ENCODE data around the gene PRKAR2A. TPM values are rescaled to one million over a fixed set of nuclear protein-coding genes. Genes with fewer than 3 reads are reported as not detected.

The PRKAR2A gene
- total and polyA plus RNA-seq, 9 of the 15 experiments (the other 6 are each of a cell fraction or from before 2014, with no cell fraction given) = 15.9 to 84.5 (median 37.6) TPM

- no peak for TF ChIP-seq GABPB2 (CRISPR knock-in tag; conservative IDR thresholded peaks at IDR 0.05)
- no peak for TF ChIP-seq ARID3A (IDR thresholded peaks at IDR 0.05; ENCODE audit: borderline replicate concordance, low read depth, low read length)
- TF ChIP-seq ZBTB8A (IDR thresholded peaks at IDR 0.05; ENCODE audit: partially characterized antibody) = no peak
- no peak for TF ChIP-seq ZNF561 (CRISPR knock-in tag; conservative IDR thresholded peaks at IDR 0.05)
- no peak for TF ChIP-seq TAF9B (IDR thresholded peaks at IDR 0.05; ENCODE audit: partially characterized antibody)
- no peak for TF ChIP-seq GATAD2B (IDR thresholded peaks at IDR 0.05; ENCODE audit: borderline replicate concordance)
- TF ChIP-seq ZNF512 (tag; IDR thresholded peaks at IDR 0.05) = no peak
- TF ChIP-seq EWSR1 (IDR thresholded peaks at IDR 0.05; ENCODE audit: borderline replicate concordance, low read depth, partially characterized antibody) = no peak
- no peak for TF ChIP-seq MXD1 (CRISPR knock-in tag; IDR thresholded peaks at IDR 0.05; ENCODE audit: borderline replicate concordance, poor library complexity, severe bottlenecking)
- TF ChIP-seq MXI1 (IDR thresholded peaks at IDR 0.05; ENCODE audit: low read depth, low read length) = no peak
- no peak for TF ChIP-seq TCF15 (CRISPR knock-in tag; IDR thresholded peaks at IDR 0.05)
- TF ChIP-seq SMARCB1 (IDR thresholded peaks at IDR 0.05; ENCODE audit: insufficient read length, low read depth) = no peak
- no peak for TF ChIP-seq U2AF2 (optimal IDR thresholded peaks at IDR 0.05; ENCODE audit: low read depth, low read length)
- no peak for TF ChIP-seq KDM4B (IDR thresholded peaks at IDR 0.05; ENCODE audit: borderline replicate concordance in 2 of 2, low read depth in 1 of 2)
- TF ChIP-seq DEAF1 (CRISPR knock-in tag; IDR thresholded peaks at IDR 0.05) = no peak
- TF ChIP-seq ATF4 (CRISPR knock-in tag; IDR thresholded peaks at IDR 0.05) = no peak
- TF ChIP-seq HMG20B (CRISPR knock-in tag; IDR thresholded peaks at IDR 0.05) = no peak
- no peak for TF ChIP-seq DIDO1 (tag; IDR thresholded peaks at IDR 0.05; ENCODE audit: low read depth)
Measured at GRCh38 chr3:48847053-48847503, 596 bp downstream of the PRKAR2A start (continued).

Data from K562 (cell line).